GM12872 (cell line): ENCODE results near the gene CEP112.

ENCODE experiments used
- CTCF ChIP-seq: IDR thresholded peaks from 3 replicates; pipeline ENCODE4 v1.5.1; 2011; ENCODE audit warnings: low read depth, mild to moderate bottlenecking, low read length, moderate library complexity; ENCODE audit not compliant: insufficient read depth

CEP112 gene

GRCh38 chr17:66220079-66220835 is 28.3 kb upstream of the CEP112 start:
- TF ChIP-seq CTCF: no peak

GRCh38 chr17:66215529-66215911 is 23.6 kb upstream of the CEP112 start:
- no peak for TF ChIP-seq CTCF

- TF ChIP-seq CTCF: no peak
Observed at GRCh38 chr17:66214884-66215528, 23.1 kb upstream of the CEP112 start.

- no peak for TF ChIP-seq CTCF
Observed at GRCh38 chr17:66211047-66211810, 19.3 kb upstream of the CEP112 start.

- no peak for TF ChIP-seq CTCF
Observed at GRCh38 chr17:66210208-66210574, 18.3 kb upstream of the CEP112 start.

GRCh38 chr17:66207936-66208335 is 16.0 kb upstream of the CEP112 start:
- TF ChIP-seq CTCF: no peak

- no peak for TF ChIP-seq CTCF
Observed at GRCh38 chr17:66203274-66204015, 11.5 kb upstream of the CEP112 start.
